Activated CD4-positive, alpha-beta T cell treated with anti-CD3 and anti-CD28 coated beads, Interleukin-2, amount 10 ng/mL, durations not matched to agents 24 days and 14 days (primary cell): ENCODE measurements around the gene PER1. TPM values are rescaled to one million over a fixed set of nuclear protein-coding genes. Genes with fewer than 3 reads are reported as not detected.

Experiments used
- DNase-seq: peaks from one replicate; pipeline ENCODE4 v3.0.0; 2022
- H3K27ac Mint-ChIP-seq: one replicate; pipeline ENCODE4 v1.8.0; 2022; ENCODE audit warnings: mild to moderate bottlenecking, mixed read lengths
- H3K27me3 Mint-ChIP-seq: one replicate; pipeline ENCODE4 v1.8.0; 2022; ENCODE audit warnings: mixed read lengths
- H3K36me3 Mint-ChIP-seq: one replicate; pipeline ENCODE4 v1.8.0; 2022; ENCODE audit warnings: low read depth, mild to moderate bottlenecking, mixed read lengths
- H3K4me1 Mint-ChIP-seq: one replicate; pipeline ENCODE4 v1.8.0; 2021; ENCODE audit warnings: mixed read lengths
- H3K4me3 Mint-ChIP-seq: one replicate; pipeline ENCODE4 v1.8.0; 2022; ENCODE audit warnings: mild to moderate bottlenecking, moderate library complexity, mixed read lengths
- H3K9me3 Mint-ChIP-seq: one replicate; pipeline ENCODE4 v1.8.0; 2021; ENCODE audit warnings: mixed read lengths
- intact Hi-C: fragments of 100-400 bp; cut with micrococcal nuclease; formaldehyde crosslinking; loops from one replicate; pipeline ENCODE4 v1.15.1; 2023
- total RNA-seq: library from RNA; stranded (reverse); gene quantifications from 2 replicates; pipeline ENCODE4 v1.2.3, GENCODE V29; 2022

PER1 gene
- total RNA-seq = 39.4 and 41.7 TPM in 2 replicates

GRCh38 chr17:8152112-8152775, at the start of gene PER1:
TSS of gene PER1 (minus strand) at chr17:8152404. CDS start at chr17:8150706, 1,698 bp downstream.
- peak; percentile 97 for DNase-seq
- no peak within 1 kb of the TSS for H3K27ac Mint-ChIP-seq
- no peaks in the 10 kb centered on the region for H3K9me3 Mint-ChIP-seq
- H3K4me3 Mint-ChIP-seq = no peak within 1 kb of the TSS
- peaks cover 41% of the 10 kb centered on the region for H3K4me1 Mint-ChIP-seq
- H3K27me3 Mint-ChIP-seq = no peaks in the 10 kb centered on the region
- intact Hi-C loops = loop anchor here (1.0 to 10.0 kb wide), 3 partner anchors 311 to 917 kb away; partner anchors contain the start of genes DVL2, PHF23, TP53 and WRAP53
- peaks cover 25% of the 10 kb centered on the region for H3K36me3 Mint-ChIP-seq

- Mint-ChIP-seq H3K9me3 (no peaks in the 10 kb centered on the region), H3K4me1 (peaks cover 19% of the 10 kb centered on the region), H3K4me3 (no peak overlapping the region), H3K27me3 (no peaks in the 10 kb centered on the region), H3K27ac (no peak overlapping the region), H3K36me3 (no peaks in the 10 kb centered on the region)
- intact Hi-C loops = loop anchor here (1.0 kb wide), 2 partner anchors 8 to 18 kb away; partner anchors contain the start of gene AURKB
- peak; percentile 93 for DNase-seq
Observed at GRCh38 chr17:8192070-8192815, 40.0 kb upstream of the PER1 start.

GRCh38 chr17:8190506-8190905, 38.3 kb upstream of the PER1 start:
- Mint-ChIP-seq H3K27me3 (no peaks in the 10 kb centered on the region), H3K4me3 (no peak overlapping the region), H3K4me1 (peaks cover 12% of the 10 kb centered on the region), H3K27ac (peak overlapping the region; percentile 92), H3K36me3 (no peaks in the 10 kb centered on the region), H3K9me3 (no peaks in the 10 kb centered on the region)
- intact Hi-C loops = no loop called here
- no peak for DNase-seq

- intact Hi-C loops = loop anchor here (10.0 kb wide), 1 partner anchor 345 kb away; no protein-coding TSS in a partner anchor
- no peaks in the 10 kb centered on the region for H3K9me3 Mint-ChIP-seq
- H3K4me3 Mint-ChIP-seq = no peak within 1 kb of the TSS
- peaks cover 12% of the 10 kb centered on the region for H3K4me1 Mint-ChIP-seq
- no peaks in the 10 kb centered on the region for H3K36me3 Mint-ChIP-seq
- DNase-seq = peak; percentile 98
- peak within 1 kb of the TSS; percentile 92 for H3K27ac Mint-ChIP-seq
- no peaks in the 10 kb centered on the region for H3K27me3 Mint-ChIP-seq
Observed at GRCh38 chr17:8189711-8190477, 37.7 kb upstream of the PER1 start, which contains the start of gene BORCS6. TSS of gene BORCS6 (minus strand) at chr17:8190180. CDS start at chr17:8190140, 40 bp downstream.

GRCh38 chr17:8189041-8189710, 37.0 kb upstream of the PER1 start:
- DNase-seq = peak; percentile 76
- intact Hi-C loops = loop anchor here (10.0 kb wide), 1 partner anchor 344 kb away; no protein-coding TSS in a partner anchor
- H3K27me3 Mint-ChIP-seq = no peaks in the 10 kb centered on the region
- H3K27ac Mint-ChIP-seq = peak overlapping the region; percentile 92
- no peaks in the 10 kb centered on the region for H3K9me3 Mint-ChIP-seq
- H3K4me3 Mint-ChIP-seq = no peak overlapping the region
- H3K36me3 Mint-ChIP-seq = no peaks in the 10 kb centered on the region
- peaks cover 15% of the 10 kb centered on the region for H3K4me1 Mint-ChIP-seq

- H3K4me1 Mint-ChIP-seq = peaks cover 19% of the 10 kb centered on the region
Observed at GRCh38 chr17:8188263-8188839, 36.1 kb upstream of the PER1 start.

GRCh38 chr17:8187517-8188262, 35.5 kb upstream of the PER1 start:
- H3K4me3 Mint-ChIP-seq = no peak overlapping the region
- peaks cover 6% of the 10 kb centered on the region for H3K27me3 Mint-ChIP-seq
- intact Hi-C loops = loop anchor here (1.0 to 10.0 kb wide), 7 partner anchors 13 to 343 kb away; no protein-coding TSS in a partner anchor
- peak; percentile 97 for DNase-seq
- no peaks in the 10 kb centered on the region for H3K9me3 Mint-ChIP-seq
- no peaks in the 10 kb centered on the region for H3K36me3 Mint-ChIP-seq
- peaks cover 19% of the 10 kb centered on the region for H3K4me1 Mint-ChIP-seq
- H3K27ac Mint-ChIP-seq = no peak overlapping the region

More at GRCh38 chr17:8188263-8188839, 36.1 kb upstream of the PER1 start:
- Mint-ChIP-seq H3K27me3 (no peaks in the 10 kb centered on the region), H3K36me3 (no peaks in the 10 kb centered on the region), H3K9me3 (no peaks in the 10 kb centered on the region), H3K27ac (no peak overlapping the region), H3K4me3 (no peak overlapping the region)
- intact Hi-C loops = loop anchor here (10.0 kb wide), 1 partner anchor 344 kb away; no protein-coding TSS in a partner anchor
- peak; percentile 74 for DNase-seq

- Mint-ChIP-seq H3K27me3 (peaks cover 9% of the 10 kb centered on the region), H3K36me3 (no peaks in the 10 kb centered on the region), H3K4me1 (peaks cover 21% of the 10 kb centered on the region), H3K9me3 (no peaks in the 10 kb centered on the region), H3K4me3 (no peak overlapping the region), H3K27ac (no peak overlapping the region)
- intact Hi-C loops = loop anchor here (1.0 to 10.0 kb wide), 9 partner anchors 14 to 342 kb away; no protein-coding TSS in a partner anchor
- peak; percentile 97 for DNase-seq
Observed at GRCh38 chr17:8186787-8187516, 34.7 kb upstream of the PER1 start.

GRCh38 chr17:8186446-8186786, 34.2 kb upstream of the PER1 start:
- H3K27ac Mint-ChIP-seq = no peak overlapping the region

GRCh38 chr17:8185582-8186445, 33.6 kb upstream of the PER1 start:
- Mint-ChIP-seq H3K4me1 (peaks cover 20% of the 10 kb centered on the region), H3K9me3 (no peaks in the 10 kb centered on the region), H3K27ac (no peak overlapping the region), H3K4me3 (no peak overlapping the region), H3K36me3 (no peaks in the 10 kb centered on the region), H3K27me3 (peaks cover 10% of the 10 kb centered on the region)
- peak; percentile 97 for DNase-seq
- intact Hi-C loops = loop anchor here (1.0 to 10.0 kb wide), 5 partner anchors 15 to 341 kb away; no protein-coding TSS in a partner anchor

More at GRCh38 chr17:8186446-8186786, 34.2 kb upstream of the PER1 start:
- DNase-seq = no peak
- H3K9me3 Mint-ChIP-seq = no peaks in the 10 kb centered on the region
- H3K27me3 Mint-ChIP-seq = peaks cover 10% of the 10 kb centered on the region
- H3K36me3 Mint-ChIP-seq = no peaks in the 10 kb centered on the region
- intact Hi-C loops = loop anchor here (1.0 to 10.0 kb wide), 5 partner anchors 14 to 342 kb away; no protein-coding TSS in a partner anchor
- H3K4me3 Mint-ChIP-seq = no peak overlapping the region
- peaks cover 22% of the 10 kb centered on the region for H3K4me1 Mint-ChIP-seq
